ENCODE data around the gene CASP2. TPM values are rescaled to one million over a fixed set of nuclear protein-coding genes. Genes with fewer than 3 reads are reported as not detected.

The CASP2 gene
- total RNA-seq, 1 experiment from 2014 or later: 64.1 TPM

GRCh38 chr7:143354376-143354775 is 66.2 kb downstream of the CASP2 start:
- H4K20me1 ChIP-seq (ENCODE audit: insufficient read depth): no peaks in the 10 kb centered on the region
- no peaks in the 10 kb centered on the region for H3K4me1 ChIP-seq (ENCODE audit: control insufficient read depth in 1 of 2, insufficient read depth in 2 of 2, low read length in 2 of 2)
- ChIA-PET CTCF (interaction anchor here (0.7 kb wide), 1 partner anchor 9 kb away, joined by 3 read pairs; no protein-coding TSS in a partner anchor), RAD21 (ENCODE audit: low non-redundant PET in 1 of 2, low total read pairs in 2 of 2, uncharacterized antibody in 2 of 2, unreplicated experiment in 2 of 2) (no interaction called here), POLR2A (no interaction called here)
- H3K27ac ChIP-seq (ENCODE audit: low read depth, low read length): no peak overlapping the region
- no peaks in the 10 kb centered on the region for H3K9me3 ChIP-seq (ENCODE audit: control insufficient read depth in 1 of 2, insufficient read depth in 1 of 2, low read depth in 1 of 2, low read length in 2 of 2)
- no peak for DNase-seq (ENCODE audit: low read depth, low spot score)
- H3K36me3 ChIP-seq (ENCODE audit: control insufficient read depth in 1 of 2, insufficient read depth in 2 of 2, low read length in 2 of 2): no peaks in the 10 kb centered on the region
- intact Hi-C loops (cut with micrococcal nuclease): no loop called here
- no peaks in the 10 kb centered on the region for H3K27me3 ChIP-seq (ENCODE audit: insufficient read depth, low read length)
- no peak overlapping the region for H3K4me3 ChIP-seq (replicated peaks in 1 of 2; ENCODE audit: low read depth in 1 of 2, low read length in 2 of 2)
- H3K4me2 ChIP-seq (ENCODE audit: low read length): no peak overlapping the region
- no peak for ATAC-seq
- TF ChIP-seq SIN3A (IDR thresholded peaks at IDR 0.05; ENCODE audit: low read depth): no peak
- TF ChIP-seq ZNF274 (IDR thresholded peaks at IDR 0.05; ENCODE audit: low read depth, low read length): no peak
- no peak for TF ChIP-seq ZBTB33 (IDR thresholded peaks at IDR 0.05; ENCODE audit: extremely low read depth, insufficient replicate concordance, low read length)
- TF ChIP-seq SRF (IDR thresholded peaks at IDR 0.05; ENCODE audit: low read depth): no peak
- TF ChIP-seq EZH2phosphoT487 (IDR thresholded peaks at IDR 0.05; ENCODE audit: borderline replicate concordance): no peak
- H3K9ac ChIP-seq (ENCODE audit: low read length): no peak overlapping the region
- H3K9me2 ChIP-seq (ENCODE audit: insufficient read depth): no peaks in the 10 kb centered on the region
- no peaks in the 10 kb centered on the region for H3K79me2 ChIP-seq (ENCODE audit: insufficient read depth, low read length)
- no TSS peak for BruUV-seq (replicated peaks)
- H2AFZ ChIP-seq (ENCODE audit: low read depth, low read length, poor library complexity, severe bottlenecking): no peak overlapping the region

- no TSS peak for BruUV-seq (replicated peaks)
- no peak overlapping the region for H3K4me2 ChIP-seq (ENCODE audit: low read length)
- RAD21 ChIA-PET (ENCODE audit: low non-redundant PET in 1 of 2, low total read pairs in 2 of 2, uncharacterized antibody in 2 of 2, unreplicated experiment in 2 of 2): no interaction called here
- no peaks in the 10 kb centered on the region for H3K9me3 ChIP-seq (ENCODE audit: control insufficient read depth in 1 of 2, insufficient read depth in 1 of 2, low read depth in 1 of 2, low read length in 2 of 2)
- no peaks in the 10 kb centered on the region for H3K36me3 ChIP-seq (ENCODE audit: control insufficient read depth in 1 of 2, insufficient read depth in 2 of 2, low read length in 2 of 2)
- POLR2A ChIA-PET: no interaction called here
- H4K20me1 ChIP-seq (ENCODE audit: insufficient read depth): no peaks in the 10 kb centered on the region
- no peak overlapping the region for H3K9ac ChIP-seq (ENCODE audit: low read length)
- CTCF ChIA-PET: no interaction called here
- H2AFZ ChIP-seq (ENCODE audit: low read depth, low read length, poor library complexity, severe bottlenecking): no peak overlapping the region
- H3K79me2 ChIP-seq (ENCODE audit: insufficient read depth, low read length): no peaks in the 10 kb centered on the region
- no peaks in the 10 kb centered on the region for H3K9me2 ChIP-seq (ENCODE audit: insufficient read depth)
- no peak overlapping the region for H3K4me3 ChIP-seq (replicated peaks in 1 of 2; ENCODE audit: low read depth in 1 of 2, low read length in 2 of 2)
- no peak for DNase-seq (ENCODE audit: low read depth, low spot score)
- no peaks in the 10 kb centered on the region for H3K27me3 ChIP-seq (ENCODE audit: insufficient read depth, low read length)
- H3K27ac ChIP-seq (ENCODE audit: low read depth, low read length): no peak overlapping the region
- no peak for TF ChIP-seq SRF (IDR thresholded peaks at IDR 0.05; ENCODE audit: low read depth)
- TF ChIP-seq EZH2phosphoT487 (IDR thresholded peaks at IDR 0.05; ENCODE audit: borderline replicate concordance): no peak
- TF ChIP-seq, protein P1, sequence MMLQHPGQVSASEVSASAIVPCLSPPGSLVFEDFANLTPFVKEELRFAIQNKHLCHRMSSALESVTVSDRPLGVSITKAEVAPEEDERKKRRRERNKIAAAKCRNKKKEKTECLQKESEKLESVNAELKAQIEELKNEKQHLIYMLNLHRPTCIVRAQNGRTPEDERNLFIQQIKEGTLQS (IDR thresholded peaks at IDR 0.05): no peak
- TF ChIP-seq CBX3 (IDR thresholded peaks at IDR 0.05; ENCODE audit: low read depth): no peak
- TF ChIP-seq RAD21 (IDR thresholded peaks at IDR 0.05; ENCODE audit: low read depth): no peak
- no peak for TF ChIP-seq POLR2AphosphoS5 (IDR thresholded peaks at IDR 0.05; ENCODE audit: low read depth, low read length)
- no peak for TF ChIP-seq EZH2 (IDR thresholded peaks at IDR 0.05)
- TF ChIP-seq FOSL1 (IDR thresholded peaks at IDR 0.05; ENCODE audit: low read depth): no peak
- TF ChIP-seq ZBTB33 (IDR thresholded peaks at IDR 0.05; ENCODE audit: extremely low read depth, insufficient replicate concordance, low read length): no peak
- H3K4me1 ChIP-seq (ENCODE audit: control insufficient read depth in 1 of 2, insufficient read depth in 2 of 2, low read length in 2 of 2): no peaks in the 10 kb centered on the region
- intact Hi-C loops (cut with micrococcal nuclease): no loop called here
- no peak for ATAC-seq
Observed at GRCh38 chr7:143354965-143355364, 66.8 kb downstream of the CASP2 start.

Data from HCT116 (cell line).